Hematopoietic multipotent progenitor cell (in vitro differentiated cells): Measurements from ENCODE around the gene NIP7. TPM values are rescaled to one million over a fixed set of nuclear protein-coding genes. Genes with fewer than 3 reads are reported as not detected.
"Not testable (repeated sequence)": the region's sequence is repeated elsewhere in the genome, so short reads cannot be mapped to it uniquely, and the experiment has no call there.

Experiments
- DNase-seq, 3 donors: peaks; one replicate each; pipeline ENCODE4 v3.0.0-alpha.2; 2011 to 2015; ENCODE audit warnings: low read depth in 2 of 3, low spot score in 2 of 3
- total RNA-seq: library from RNA; depleted of rRNA; stranded (reverse); fragments of >200 nt; gene quantifications from one replicate; pipeline ENCODE4 v1.2.3, GENCODE V29; 2012

NIP7 gene
- total RNA-seq = 10.8 TPM

DNA sequence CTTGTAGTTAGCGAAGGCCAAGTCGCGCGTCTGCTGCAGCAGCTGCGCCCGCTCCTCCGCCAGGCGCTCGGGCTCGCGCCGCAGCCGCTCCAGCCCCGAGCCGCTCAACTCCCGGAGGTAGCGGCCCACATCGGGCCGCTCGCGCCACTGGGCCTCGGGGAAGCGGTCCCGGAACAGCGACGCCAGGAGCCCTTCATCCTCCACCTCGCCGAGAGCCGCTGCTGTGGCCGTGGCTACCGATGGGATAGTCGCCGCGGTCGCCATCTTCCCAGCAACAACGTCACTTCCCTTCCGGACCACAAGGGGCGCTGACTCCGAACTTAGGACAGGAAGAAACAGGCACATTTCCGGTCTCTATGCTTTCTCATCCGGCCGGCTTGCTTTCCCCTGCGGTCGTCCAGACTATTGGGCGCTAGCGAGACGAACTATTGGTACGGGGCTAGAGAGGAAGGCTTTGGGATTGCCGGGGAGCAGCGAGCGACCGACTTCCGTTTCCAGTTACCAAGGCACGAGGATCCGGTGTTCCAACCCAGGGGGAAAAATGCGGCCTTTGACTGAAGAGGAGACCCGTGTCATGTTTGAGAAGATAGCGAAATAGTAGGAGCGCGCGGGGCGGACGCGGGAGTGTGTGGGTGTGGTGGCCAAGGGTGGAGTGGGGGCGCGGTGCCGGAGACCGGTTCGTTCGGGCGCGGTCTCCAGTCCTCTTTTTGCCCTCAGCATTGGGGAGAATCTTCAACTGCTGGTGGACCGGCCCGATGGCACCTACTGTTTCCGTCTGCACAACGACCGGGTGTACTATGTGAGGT, at the start of gene NIP7, which contains the start of gene COG8:
NIP7 (plus strand) TSS at position 484 of the 806 bp plus-strand sequence; CDS start at position 542, 58 bp downstream.
COG8 (minus strand) TSS at position 276 of the 806 bp plus-strand sequence; CDS start at position 264, 12 bp downstream.
- DNase-seq = peak; percentile 89 to 97 (median 97)

- not testable (repeated sequence) for DNase-seq
Observed at GRCh38 chr16:69291657-69292056, 47.9 kb upstream of the NIP7 start.

- no peak for DNase-seq
Observed at GRCh38 chr16:69293401-69293800, 46.2 kb upstream of the NIP7 start.

GRCh38 chr16:69294051-69294450, 45.5 kb upstream of the NIP7 start:
- no peak for DNase-seq

DNA sequence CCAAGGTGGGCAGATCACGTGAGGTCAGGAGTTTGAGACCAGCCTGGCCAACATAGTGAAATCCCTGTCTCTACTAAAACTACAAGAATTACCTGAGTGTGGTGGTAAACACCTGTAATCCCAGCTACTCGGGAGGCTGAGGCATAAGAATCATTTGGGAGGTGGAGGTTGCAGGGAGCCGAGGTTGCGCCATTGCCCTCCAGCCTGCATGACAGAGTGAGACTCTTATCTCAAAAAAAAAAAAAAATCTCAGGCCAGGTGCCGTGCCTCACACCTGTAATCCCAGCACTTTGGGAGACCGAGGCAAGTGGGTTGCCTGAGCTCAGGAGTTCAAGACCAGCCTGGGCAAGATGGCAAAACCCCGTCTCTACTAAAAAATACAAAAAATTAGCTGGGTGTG, 42.8 kb upstream of the NIP7 start:
- not testable (repeated sequence) for DNase-seq

- no peak for DNase-seq
Observed at GRCh38 chr16:69298261-69298660, 41.3 kb upstream of the NIP7 start.

DNA sequence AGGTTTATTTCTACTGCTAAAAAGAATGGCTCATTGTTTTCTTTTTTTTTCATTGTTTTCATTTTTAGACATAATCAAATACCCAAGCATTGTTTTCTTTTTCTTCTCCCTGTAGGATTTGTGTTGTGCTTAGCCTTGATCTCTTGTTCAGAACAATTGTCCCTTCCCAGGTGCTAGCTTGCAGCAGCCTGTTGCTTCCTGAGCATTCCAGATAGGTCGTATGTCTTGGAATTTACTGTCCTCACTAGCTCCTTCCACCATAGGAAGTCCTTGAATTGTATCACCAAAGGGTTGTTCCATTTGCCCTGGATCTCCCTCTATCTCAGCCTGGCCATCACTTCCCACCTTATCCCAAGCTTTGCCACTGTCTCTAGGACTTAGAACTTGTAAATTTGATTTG, 38.4 kb upstream of the NIP7 start:
- DNase-seq = no peak

DNA sequence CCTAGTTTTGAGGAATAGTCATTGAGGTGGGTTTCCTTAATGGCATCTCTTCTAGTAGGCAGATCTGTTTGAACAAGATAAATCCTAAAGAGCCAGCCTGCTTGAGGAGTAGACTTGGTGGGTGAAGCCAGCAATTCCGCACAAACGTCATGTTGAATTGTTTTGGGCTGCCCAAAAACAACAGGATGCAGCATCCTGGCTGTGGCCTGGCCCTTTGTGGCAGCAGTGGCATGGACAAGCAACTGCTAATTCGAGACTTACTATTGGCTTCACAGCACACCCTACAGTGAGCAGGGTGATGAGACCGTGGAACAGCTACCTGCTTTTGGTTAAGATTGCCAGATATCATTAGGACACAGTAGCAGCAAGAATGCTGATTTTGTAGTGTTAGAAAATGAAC, 37.7 kb upstream of the NIP7 start:
- no peak for DNase-seq

GRCh38 chr16:69302301-69302700, 37.3 kb upstream of the NIP7 start:
- no peak for DNase-seq

- DNase-seq = no peak
Observed at GRCh38 chr16:69306031-69306430, 33.5 kb upstream of the NIP7 start.

GRCh38 chr16:69307091-69307490, 32.5 kb upstream of the NIP7 start:
- no peak for DNase-seq

DNA sequence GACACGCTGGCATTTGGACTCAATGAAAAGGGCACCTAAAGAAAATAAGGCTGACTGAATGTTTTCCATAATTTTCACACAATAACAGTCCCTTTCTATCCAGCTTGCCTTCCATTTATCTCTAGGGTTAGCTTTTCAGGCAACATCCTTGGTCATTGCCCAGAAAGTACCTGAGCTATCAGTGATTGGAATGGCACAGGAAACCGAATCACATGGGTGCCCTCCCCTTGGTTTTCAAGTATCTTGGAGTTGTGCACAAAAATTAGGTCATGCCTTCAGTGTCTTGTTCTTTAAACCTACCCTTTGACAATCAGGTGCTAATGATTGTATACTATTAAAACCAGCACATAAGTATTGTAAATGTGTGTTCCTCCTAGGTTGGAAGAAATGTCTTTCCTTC, 31.7 kb upstream of the NIP7 start:
- no peak for DNase-seq

DNA sequence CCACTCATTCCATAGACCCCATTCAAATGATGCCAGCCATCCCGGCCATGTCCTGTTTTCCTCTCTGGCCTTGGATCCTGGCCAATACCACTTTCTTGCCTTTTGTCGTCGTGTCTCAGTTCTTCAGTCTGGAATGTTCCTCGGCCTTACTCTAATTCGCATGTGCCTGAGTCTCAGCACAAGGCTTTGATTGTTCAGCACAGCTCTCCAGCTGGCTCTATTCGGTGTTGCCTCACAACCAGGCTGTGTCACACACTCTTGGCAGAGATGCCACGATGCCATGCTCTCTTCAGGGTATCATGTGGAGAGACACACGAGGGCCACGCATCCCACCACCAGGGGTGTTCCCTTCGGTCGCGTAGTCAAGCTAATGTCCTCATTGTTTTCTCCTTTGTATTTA, 30.3 kb upstream of the NIP7 start:
- DNase-seq = no peak

GRCh38 chr16:69310653-69311532, 28.7 kb upstream of the NIP7 start, which contains the start of gene VPS4A:
Gene VPS4A, plus strand, starts transcription at chr16:69311350. Its CDS starts 162 bp downstream, at chr16:69311512.
- DNase-seq = peak; percentile 95 to 97 (median 97)

GRCh38 chr16:69311533-69312387, 27.8 kb upstream of the NIP7 start:
- peak in 1 of 3 donors; percentile 34 for DNase-seq

DNA sequence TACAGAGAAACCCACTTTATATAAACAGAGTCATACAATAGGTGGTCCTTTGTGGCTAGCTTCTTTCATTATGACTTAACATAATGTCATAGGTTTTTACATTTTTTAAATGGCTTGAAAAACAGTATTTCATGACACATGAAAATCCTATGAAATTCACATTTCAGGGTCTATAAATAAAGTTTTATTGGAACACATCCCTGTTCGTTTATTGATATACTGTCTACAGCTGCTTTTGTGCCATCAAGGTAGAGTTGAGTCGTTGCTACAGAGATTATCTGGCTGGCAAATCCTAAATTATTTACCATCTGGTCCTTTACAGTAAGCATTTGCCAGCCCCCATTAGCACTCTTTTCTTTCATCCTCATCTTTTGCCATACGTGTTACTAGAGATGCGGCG, 26.1 kb upstream of the NIP7 start:
- DNase-seq = no peak

DNA sequence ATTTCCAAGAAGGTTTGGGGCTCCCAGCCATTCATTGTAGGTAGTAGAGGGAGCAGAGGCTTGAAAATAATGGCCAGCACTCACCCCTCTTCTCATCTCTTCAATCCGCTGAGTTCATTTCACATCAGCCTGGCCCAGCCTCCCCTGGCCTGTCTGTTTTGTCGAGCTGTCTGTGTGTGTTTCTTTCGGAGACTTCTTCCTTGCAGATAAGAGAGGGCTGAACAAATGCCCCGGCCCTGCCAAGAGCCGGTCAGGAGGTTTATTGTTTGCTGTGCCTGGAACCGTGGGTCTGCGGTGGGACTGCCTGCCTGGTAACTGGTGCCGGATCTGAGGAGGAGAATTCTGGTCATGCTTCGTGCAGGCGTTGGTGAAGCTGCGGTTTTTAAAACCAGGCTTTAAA, 25.0 kb upstream of the NIP7 start:
- DNase-seq = no peak

GRCh38 chr16:69315486-69316311, 23.9 kb upstream of the NIP7 start:
- DNase-seq = no peak

DNA sequence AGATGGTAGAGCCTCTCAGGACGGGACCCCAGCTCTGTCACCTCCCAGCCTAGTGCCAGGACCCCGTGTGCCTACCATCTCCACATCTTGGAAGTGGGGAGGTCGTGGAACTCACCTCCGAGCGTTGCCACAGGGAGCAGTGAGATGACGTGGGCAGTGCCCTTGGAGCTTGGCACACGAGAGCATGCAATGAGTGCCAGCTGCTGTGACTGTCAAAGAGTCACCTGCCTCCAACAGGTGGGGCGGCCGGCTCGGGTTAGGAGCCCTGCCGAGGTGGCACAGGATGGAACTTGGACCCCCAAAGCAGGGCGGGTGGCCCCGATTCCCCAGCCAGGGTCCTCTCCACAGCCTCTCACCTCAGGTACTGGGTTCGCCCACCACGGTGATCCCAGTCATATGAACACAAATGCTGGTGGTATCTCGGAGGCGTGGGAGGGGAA, 23.0 kb upstream of the NIP7 start:
- DNase-seq = no peak
